COR-L47 (cell line): ENCODE measurements around the gene CCT6A.
A peak's percentile ranks its signal among the peaks of the same experiment; 100 is the strongest.
"Not testable (repeated sequence)": the region's sequence is repeated elsewhere in the genome, so short reads cannot be mapped to it uniquely, and the experiment has no call there.

ENCODE experiments used
- DNase-seq: peaks from one replicate; lab custom pipeline; 2025; lab: John Stamatoyannopoulos, UW

CCT6A gene

GRCh38 chr7:56098187-56099008 is 46.8 kb downstream of the CCT6A start:
- DNase-seq = not testable (repeated sequence)

- no peak for DNase-seq
Observed at GRCh38 chr7:56099653-56100052, 48.1 kb downstream of the CCT6A start.

GRCh38 chr7:56104138-56104537 is 52.6 kb downstream of the CCT6A start:
- not testable (repeated sequence) for DNase-seq

DNA sequence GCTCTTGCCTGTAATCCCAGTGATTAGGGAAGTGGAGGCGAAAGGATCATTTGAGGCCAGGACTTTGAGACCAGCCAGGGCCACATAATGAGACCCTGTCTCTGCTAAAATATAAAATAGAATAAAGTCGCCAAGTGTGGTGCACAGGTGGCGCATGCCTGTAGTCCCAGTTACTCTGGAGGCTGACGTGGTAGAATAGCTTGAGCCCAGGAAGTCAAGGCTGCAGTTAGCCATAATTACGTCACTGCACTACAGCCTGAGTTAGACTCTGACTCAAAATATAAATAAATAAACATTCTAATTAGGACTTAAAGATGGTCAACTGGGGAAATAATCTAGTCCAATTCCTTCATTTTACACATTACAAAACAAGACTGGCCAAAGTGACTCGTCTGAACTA is 53.9 kb downstream of the CCT6A start:
- DNase-seq = peak; percentile 5

GRCh38 chr7:56106108-56107073 is 54.8 kb downstream of the CCT6A start, which contains the start of gene CHCHD2:
CHCHD2 (minus strand) TSS chr7:56106476; CDS start chr7:56106413, 63 bp downstream.
- DNase-seq = peak; percentile 98

DNA sequence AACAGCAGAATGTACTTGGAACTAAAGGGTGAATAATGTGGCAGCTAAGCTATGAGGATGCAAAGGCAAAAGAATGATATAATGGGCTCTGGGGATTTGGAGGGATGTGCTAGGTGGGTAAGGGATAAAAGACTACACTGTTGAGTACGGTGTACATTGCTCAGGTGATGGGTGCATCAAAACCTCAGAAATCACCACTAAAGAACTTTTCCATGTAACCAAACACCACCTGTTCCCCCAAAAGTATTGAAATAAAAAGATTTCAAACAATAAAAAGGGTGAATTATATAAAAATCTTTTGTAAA is 56.3 kb downstream of the CCT6A start:
- no peak for DNase-seq

GRCh38 chr7:56110611-56111010 is 59.0 kb downstream of the CCT6A start:
- DNase-seq = no peak

DNA sequence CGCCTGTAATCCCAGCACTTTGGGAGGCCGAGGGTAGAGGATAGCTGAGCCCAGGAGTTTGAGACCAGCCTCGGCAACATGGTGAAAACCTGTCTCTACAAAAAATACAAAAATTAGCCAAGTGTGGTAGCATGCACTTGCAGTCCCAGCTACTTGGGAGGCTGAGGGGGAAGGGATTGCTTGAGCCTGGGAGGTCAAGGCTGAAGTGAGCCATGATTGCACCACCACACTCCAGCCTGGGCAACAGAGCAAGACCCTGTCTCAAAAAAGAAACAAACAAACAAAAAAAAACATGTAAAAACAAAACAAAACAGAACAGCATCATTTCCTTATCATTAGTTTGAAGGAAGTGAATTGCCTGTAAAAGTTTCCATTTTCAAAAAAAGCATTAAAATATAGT is 60.7 kb downstream of the CCT6A start:
- not testable (repeated sequence) for DNase-seq
